Stomach (tissue), 9 donors: Measurements from ENCODE around the gene STK17A. TPM values are rescaled to one million over a fixed set of nuclear protein-coding genes. Genes with fewer than 3 reads are reported as not detected.

Experiments
- DNase-seq, 2 donors: peaks; one replicate each; pipeline versions ENCODE4 v3.0.0 to v3.0.0-alpha.2; 2013 to 2019
- H3K27ac ChIP-seq, 5 donors: fragments of 200-600 bp in 4 of 5; sonication (generic) in 4 of 5; one replicate each; pipeline ENCODE4 v1.5.1; 2013 to 2019; ENCODE audit warnings: mild to moderate bottlenecking in 1 of 5, moderate library complexity in 1 of 5
- H3K27me3 ChIP-seq, 3 donors: fragments of 200-600 bp; sonication (generic); one replicate each; pipeline ENCODE4 v1.5.1; 2017 to 2019; ENCODE audit warnings: mixed run types in 1 of 3
- H3K36me3 ChIP-seq, 4 donors: fragments of 200-600 bp; sonication (generic); 1 replicate in 3 of 4; 2 replicates in 1 of 4; pipeline ENCODE4 v1.5.1; 2016 to 2019
- H3K4me1 ChIP-seq, 4 donors: fragments of 200-600 bp; sonication (generic); one replicate each; pipeline ENCODE4 v1.5.1; 2016 to 2019
- H3K4me3 ChIP-seq, 4 donors: fragments of 200-600 bp; sonication (generic) in 3 of 4; one replicate each; pipeline ENCODE4 v1.5.1; 2016 to 2019; ENCODE audit warnings: mild to moderate bottlenecking in 1 of 4
- H3K9me3 ChIP-seq, 4 donors: fragments of 200-600 bp; sonication (generic); one replicate each; pipeline ENCODE4 v1.5.1; 2016 to 2019
- EP300 ChIP-seq: sonication (generic); formaldehyde crosslinking; IDR thresholded peaks from one replicate; pipeline ENCODE4 v1.6.1; 2017; ENCODE audit warnings: antibody characterized with exemption
- POLR2A ChIP-seq, 4 donors: fragments of 450-650 bp; IDR thresholded peaks; one replicate each; pipeline ENCODE4 v1.6.1; 2016; ENCODE audit warnings: antibody characterized with exemption in 4 of 4, control low read depth in 2 of 4, mild to moderate bottlenecking in 1 of 4, moderate library complexity in 1 of 4
- POLR2AphosphoS5 ChIP-seq, 3 donors: sonication (generic); formaldehyde crosslinking; IDR thresholded peaks; one replicate each; pipeline ENCODE4 v1.6.1; 2016; ENCODE audit warnings: antibody characterized with exemption in 3 of 3
- WGBS, 5 donors: extraction: QIAGEN DNeasy Blood & Tissue Kit in 3 of 5; methylation state at CpG; one replicate each; pipeline versions ENCODE4 v1.1.5 to v1.1.7; 2013 to 2018; 5-methylcytosine and 5-hydroxymethylcytosine counted together
- intact Hi-C: fragments of 100-400 bp; cut with DNase I; formaldehyde crosslinking; loops from one replicate; pipeline ENCODE4 v1.15.1; 2023; ENCODE audit warnings: low total_unique reads
- polyA plus RNA-seq, 3 donors: library from polyadenylated mRNA; stranded (reverse); fragments of 200-250 nt; gene quantifications; one replicate each; pipeline ENCODE4 v1.2.3, GENCODE V29; 2013
- total RNA-seq, 5 donors: library from RNA; depleted of rRNA; stranded (reverse); fragments of >200 nt; gene quantifications; one replicate each; pipeline versions ENCODE4 v1.1.0 to v1.2.3, GENCODE V29; 2014 to 2016
- TF ChIP-seq, protein P1 (sequence below), 7 experiments: fragments of 450-650 bp in 4 of 7; fragments of 200-600 bp in 3 of 7; sonication (generic) in 3 of 7; IDR thresholded peaks; one replicate each; pipeline ENCODE4 v1.5.1; 2016 to 2019; ENCODE audit warnings: antibody characterized with exemption in 7 of 7, control low read depth in 2 of 7, mild to moderate bottlenecking in 1 of 7
- donor health status: healthy with polysubstance abuse.
- donor health status: Bipolar disorder and iron deficiency.
- donor health status: healthy.

Gene STK17A
- total and polyA plus RNA-seq, 8 donors, result 6.3 to 33.0 (median 27.0) TPM

GRCh38 chr7:43658718-43659548 lies 76.0 kb downstream of the STK17A start:
- 65 to 77% (median 69%) methylated on average over 7 of the region's 7 CpGs for WGBS, 5 donors
- TF ChIP-seq, protein P1, sequence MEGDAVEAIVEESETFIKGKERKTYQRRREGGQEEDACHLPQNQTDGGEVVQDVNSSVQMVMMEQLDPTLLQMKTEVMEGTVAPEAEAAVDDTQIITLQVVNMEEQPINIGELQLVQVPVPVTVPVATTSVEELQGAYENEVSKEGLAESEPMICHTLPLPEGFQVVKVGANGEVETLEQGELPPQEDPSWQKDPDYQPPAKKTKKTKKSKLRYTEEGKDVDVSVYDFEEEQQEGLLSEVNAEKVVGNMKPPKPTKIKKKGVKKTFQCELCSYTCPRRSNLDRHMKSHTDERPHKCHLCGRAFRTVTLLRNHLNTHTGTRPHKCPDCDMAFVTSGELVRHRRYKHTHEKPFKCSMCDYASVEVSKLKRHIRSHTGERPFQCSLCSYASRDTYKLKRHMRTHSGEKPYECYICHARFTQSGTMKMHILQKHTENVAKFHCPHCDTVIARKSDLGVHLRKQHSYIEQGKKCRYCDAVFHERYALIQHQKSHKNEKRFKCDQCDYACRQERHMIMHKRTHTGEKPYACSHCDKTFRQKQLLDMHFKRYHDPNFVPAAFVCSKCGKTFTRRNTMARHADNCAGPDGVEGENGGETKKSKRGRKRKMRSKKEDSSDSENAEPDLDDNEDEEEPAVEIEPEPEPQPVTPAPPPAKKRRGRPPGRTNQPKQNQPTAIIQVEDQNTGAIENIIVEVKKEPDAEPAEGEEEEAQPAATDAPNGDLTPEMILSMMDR (IDR thresholded peaks at IDR 0.05), result no peak
- TF ChIP-seq POLR2A (IDR thresholded peaks at IDR 0.05), result no peak
- no peak for TF ChIP-seq EP300
- no peak for TF ChIP-seq POLR2AphosphoS5 (IDR thresholded peaks at IDR 0.05)
- Histone ChIP-seq H3K36me3 (peaks cover 0 to 5% (median 2%) of the 10 kb centered on the region in 4 donors), H3K9me3 (no peaks in the 10 kb centered on the region), H3K4me1 (peaks cover 12 to 22% (median 16%) of the 10 kb centered on the region in 4 donors), H3K27ac (peak overlapping the region; percentile 41 to 73 (median 49)), H3K4me3 (no peak overlapping the region), H3K27me3 (no peaks in the 10 kb centered on the region)
- DNase-seq, result peak in 1 of 2 donors; percentile 43
- intact Hi-C loops, result no loop called here

DNA sequence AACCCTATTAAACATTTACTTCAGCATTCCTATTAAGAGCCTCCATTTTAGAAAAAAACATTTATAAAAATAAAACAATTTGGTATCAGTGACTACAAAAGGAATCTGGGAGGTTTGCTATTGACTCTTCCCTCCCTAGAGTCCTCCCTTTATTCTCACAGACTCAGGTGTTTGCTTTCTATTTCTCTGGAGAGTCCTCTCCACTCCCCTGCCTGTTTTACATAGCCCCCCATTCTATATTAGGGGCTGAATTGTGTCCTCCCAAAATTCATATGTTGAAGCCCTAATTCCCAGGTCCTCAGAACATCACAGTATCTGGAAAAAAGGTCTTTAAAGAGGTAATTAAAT lies 76.6 kb downstream of the STK17A start:
- intact Hi-C loops, result no loop called here
- Histone ChIP-seq H3K4me3 (no peak overlapping the region), H3K36me3 (peaks cover 0 to 5% (median 2%) of the 10 kb centered on the region in 4 donors), H3K4me1 (peaks cover 12 to 22% (median 16%) of the 10 kb centered on the region in 4 donors), H3K27me3 (no peaks in the 10 kb centered on the region), H3K9me3 (no peaks in the 10 kb centered on the region), H3K27ac (peak overlapping the region in 2 of 5 donors; percentile 64 to 73)
- no peak for DNase-seq
- TF ChIP-seq EP300 (no peak), POLR2A (IDR thresholded peaks at IDR 0.05) (no peak), POLR2AphosphoS5 (IDR thresholded peaks at IDR 0.05) (no peak)
- TF ChIP-seq, protein P1 (IDR thresholded peaks at IDR 0.05), result no peak

- Histone ChIP-seq H3K36me3 (peaks cover 0 to 5% (median 2%) of the 10 kb centered on the region in 4 donors), H3K4me3 (no peak overlapping the region), H3K27ac (peak overlapping the region in 2 of 5 donors; percentile 64 to 73), H3K9me3 (no peaks in the 10 kb centered on the region), H3K27me3 (no peaks in the 10 kb centered on the region), H3K4me1 (peaks cover 12 to 22% (median 16%) of the 10 kb centered on the region in 4 donors)
- WGBS, 5 donors, result 94 to 100% (median 98%) methylated on average over 2 of the region's 2 CpGs
- no peak for DNase-seq
- TF ChIP-seq POLR2AphosphoS5 (IDR thresholded peaks at IDR 0.05) (no peak), EP300 (no peak), POLR2A (IDR thresholded peaks at IDR 0.05) (no peak)
- TF ChIP-seq, protein P1 (IDR thresholded peaks at IDR 0.05), result no peak
- intact Hi-C loops, result no loop called here
Measured at GRCh38 chr7:43660141-43660540, 77.2 kb downstream of the STK17A start.

DNA sequence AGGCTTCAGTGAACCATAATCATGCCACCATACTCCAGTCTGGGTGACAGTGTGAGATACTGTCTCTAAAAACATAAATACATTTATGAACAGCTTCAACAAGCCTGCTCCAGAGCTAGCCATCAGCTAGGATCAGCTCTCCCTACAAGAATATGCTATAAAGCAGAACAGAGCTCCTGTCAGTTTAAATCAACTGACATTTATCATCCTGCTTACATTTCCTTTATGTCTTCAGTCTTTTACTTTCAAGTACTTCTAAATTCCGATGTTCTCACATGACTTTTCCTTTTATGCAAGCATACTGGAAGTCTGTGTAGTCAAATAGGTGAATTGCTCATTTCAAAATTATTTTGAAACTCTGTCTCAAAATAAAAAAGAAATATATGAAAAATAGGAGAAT lies 81.8 kb downstream of the STK17A start:
- no peaks in the 10 kb centered on the region for H3K9me3 ChIP-seq
- WGBS, 5 donors, result 0 to 53% (median 6%) methylated on average over 1 of the region's 1 CpG
- no peak overlapping the region for H3K27ac ChIP-seq
- no peak for DNase-seq
- no peak overlapping the region for H3K4me3 ChIP-seq
- H3K4me1 ChIP-seq, result peaks cover 0 to 13% (median 4%) of the 10 kb centered on the region in 4 donors
- TF ChIP-seq EP300 (no peak), POLR2A (IDR thresholded peaks at IDR 0.05) (no peak)
- TF ChIP-seq, protein P1 (IDR thresholded peaks at IDR 0.05), result no peak
- intact Hi-C loops, result no loop called here
- no peaks in the 10 kb centered on the region for H3K27me3 ChIP-seq
- peaks cover 0 to 5% (median 2%) of the 10 kb centered on the region in 4 donors for H3K36me3 ChIP-seq
